Gastroesophageal sphincter (tissue), 3 donors: Measurements from ENCODE around the gene KRT14.

Experiments
- EP300 ChIP-seq: sonication (generic); formaldehyde crosslinking; IDR thresholded peaks from one replicate; pipeline ENCODE4 v1.6.1; 2017; ENCODE audit warnings: antibody characterized with exemption, mild to moderate bottlenecking
- POLR2A ChIP-seq, 2 donors: fragments of 450-650 bp; IDR thresholded peaks; one replicate each; pipeline ENCODE4 v1.6.1; 2017; ENCODE audit warnings: antibody characterized with exemption in 2 of 2, mild to moderate bottlenecking in 2 of 2, moderate library complexity in 1 of 2
- POLR2AphosphoS5 ChIP-seq: sonication (generic); formaldehyde crosslinking; IDR thresholded peaks from one replicate; pipeline ENCODE4 v1.6.1; 2017; ENCODE audit warnings: antibody characterized with exemption
- TF ChIP-seq, protein P1 (sequence below), 4 experiments: fragments of 200-600 bp in 2 of 4; fragments of 450-650 bp in 2 of 4; sonication (generic) in 1 of 4; IDR thresholded peaks; one replicate each; pipeline ENCODE4 v1.5.1; 2017 to 2019; ENCODE audit warnings: antibody characterized with exemption in 4 of 4, mild to moderate bottlenecking in 2 of 4, moderate library complexity in 2 of 4

DNA sequence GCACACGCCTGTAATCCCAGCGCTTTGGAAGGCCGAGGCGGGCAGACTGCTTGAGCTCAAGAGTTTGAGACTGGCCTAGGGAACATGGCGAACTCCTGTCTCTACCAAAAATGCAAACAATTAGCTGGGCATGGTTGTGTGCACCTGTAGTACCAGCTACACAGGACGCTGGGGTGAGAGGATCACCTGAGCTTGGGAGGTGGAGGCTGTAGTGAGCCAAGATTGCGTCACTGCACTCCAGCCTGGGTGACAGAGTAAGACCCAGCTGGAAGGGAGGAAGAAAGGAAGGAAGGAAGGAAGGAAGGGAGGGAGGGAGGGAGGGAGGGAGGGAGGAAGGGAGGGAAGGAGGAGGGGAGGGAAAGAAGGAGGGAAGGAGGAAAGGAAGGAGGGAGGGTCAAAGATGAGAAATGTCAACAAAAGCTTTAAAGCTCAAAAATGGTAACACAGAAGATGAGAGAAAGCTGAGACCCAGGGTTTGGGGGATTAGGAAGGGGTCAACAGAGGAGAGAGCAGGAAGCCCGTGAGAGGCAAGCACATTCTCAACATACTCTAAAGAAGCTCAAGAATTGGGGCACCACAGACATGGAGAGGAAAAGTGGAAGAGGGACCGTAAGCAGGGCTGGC is 53.6 kb downstream of the KRT14 start:
- TF ChIP-seq, protein P1, sequence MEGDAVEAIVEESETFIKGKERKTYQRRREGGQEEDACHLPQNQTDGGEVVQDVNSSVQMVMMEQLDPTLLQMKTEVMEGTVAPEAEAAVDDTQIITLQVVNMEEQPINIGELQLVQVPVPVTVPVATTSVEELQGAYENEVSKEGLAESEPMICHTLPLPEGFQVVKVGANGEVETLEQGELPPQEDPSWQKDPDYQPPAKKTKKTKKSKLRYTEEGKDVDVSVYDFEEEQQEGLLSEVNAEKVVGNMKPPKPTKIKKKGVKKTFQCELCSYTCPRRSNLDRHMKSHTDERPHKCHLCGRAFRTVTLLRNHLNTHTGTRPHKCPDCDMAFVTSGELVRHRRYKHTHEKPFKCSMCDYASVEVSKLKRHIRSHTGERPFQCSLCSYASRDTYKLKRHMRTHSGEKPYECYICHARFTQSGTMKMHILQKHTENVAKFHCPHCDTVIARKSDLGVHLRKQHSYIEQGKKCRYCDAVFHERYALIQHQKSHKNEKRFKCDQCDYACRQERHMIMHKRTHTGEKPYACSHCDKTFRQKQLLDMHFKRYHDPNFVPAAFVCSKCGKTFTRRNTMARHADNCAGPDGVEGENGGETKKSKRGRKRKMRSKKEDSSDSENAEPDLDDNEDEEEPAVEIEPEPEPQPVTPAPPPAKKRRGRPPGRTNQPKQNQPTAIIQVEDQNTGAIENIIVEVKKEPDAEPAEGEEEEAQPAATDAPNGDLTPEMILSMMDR (IDR thresholded peaks at IDR 0.05): no peak
- TF ChIP-seq POLR2AphosphoS5 (no peak), EP300 (no peak), POLR2A (IDR thresholded peaks at IDR 0.05) (no peak)
